Astrocyte of the spinal cord (primary cell): ENCODE data around the gene GNG3.
"Not testable (repeated sequence)": the region's sequence is repeated elsewhere in the genome, so short reads cannot be mapped to it uniquely, and the experiment has no call there.

ENCODE experiments used
- DNase-seq: peaks from one replicate; pipeline ENCODE4 v3.0.0; 2011; ENCODE audit warnings: low read depth, low spot score
- H3K4me3 ChIP-seq: 2 replicates; pipeline ENCODE4 v1.5.1; 2011; ENCODE audit warnings: low read depth, mild to moderate bottlenecking, low read length, moderate library complexity
- in situ Hi-C: cut with HindIII; loops from 2 replicates; pipeline ENCODE4 v1.10.0; 2017; ENCODE audit warnings: low sequenced_read_pairs
- TF ChIP-seq, protein P1 (sequence below): IDR thresholded peaks from 2 replicates; pipeline ENCODE4 v1.5.1; 2012; ENCODE audit warnings: low read depth, mild to moderate bottlenecking, low read length, inconsistent platforms

Gene GNG3

DNA sequence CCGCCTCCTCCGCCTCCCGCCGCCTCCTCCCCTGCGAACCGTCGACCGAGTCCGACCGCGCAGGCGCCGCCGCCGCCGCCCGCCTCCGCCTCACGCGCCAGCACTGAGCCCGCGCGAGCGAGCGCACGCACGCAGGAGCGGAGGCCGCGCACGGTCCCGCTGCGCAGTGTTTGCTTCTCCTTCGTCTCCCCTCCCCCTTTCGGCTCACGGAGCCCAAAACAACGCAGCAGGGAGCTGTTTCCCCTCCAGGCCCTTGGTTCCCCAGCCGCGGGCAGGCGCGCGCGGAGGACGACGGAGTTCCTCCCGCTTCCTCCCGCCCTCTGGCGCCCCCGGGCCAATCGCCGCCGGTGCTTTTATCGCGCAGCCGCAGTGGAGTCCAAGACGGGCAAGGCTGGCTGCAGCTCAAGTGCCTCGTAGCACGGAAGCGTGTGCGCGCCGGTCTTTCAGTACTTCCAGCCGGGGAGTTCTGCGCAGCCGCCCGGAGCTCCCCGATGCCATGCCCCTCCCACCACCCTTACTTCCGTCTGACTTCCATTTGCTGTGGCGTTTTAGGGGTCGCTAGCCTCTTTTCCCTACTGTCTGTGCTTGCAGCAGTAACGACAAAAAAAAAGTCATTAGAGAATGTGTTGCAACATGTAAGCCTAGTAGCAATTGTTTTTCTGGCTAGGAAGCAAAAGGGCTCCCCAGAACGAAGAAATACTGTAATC, 19.8 kb downstream of the GNG3 start, which contains the start of gene HNRNPUL2:
HNRNPUL2 (minus strand) TSS at position 293 of the 707 bp plus-strand sequence. CDS start 301 bp downstream, outside the sequence.
- TF ChIP-seq, protein P1, sequence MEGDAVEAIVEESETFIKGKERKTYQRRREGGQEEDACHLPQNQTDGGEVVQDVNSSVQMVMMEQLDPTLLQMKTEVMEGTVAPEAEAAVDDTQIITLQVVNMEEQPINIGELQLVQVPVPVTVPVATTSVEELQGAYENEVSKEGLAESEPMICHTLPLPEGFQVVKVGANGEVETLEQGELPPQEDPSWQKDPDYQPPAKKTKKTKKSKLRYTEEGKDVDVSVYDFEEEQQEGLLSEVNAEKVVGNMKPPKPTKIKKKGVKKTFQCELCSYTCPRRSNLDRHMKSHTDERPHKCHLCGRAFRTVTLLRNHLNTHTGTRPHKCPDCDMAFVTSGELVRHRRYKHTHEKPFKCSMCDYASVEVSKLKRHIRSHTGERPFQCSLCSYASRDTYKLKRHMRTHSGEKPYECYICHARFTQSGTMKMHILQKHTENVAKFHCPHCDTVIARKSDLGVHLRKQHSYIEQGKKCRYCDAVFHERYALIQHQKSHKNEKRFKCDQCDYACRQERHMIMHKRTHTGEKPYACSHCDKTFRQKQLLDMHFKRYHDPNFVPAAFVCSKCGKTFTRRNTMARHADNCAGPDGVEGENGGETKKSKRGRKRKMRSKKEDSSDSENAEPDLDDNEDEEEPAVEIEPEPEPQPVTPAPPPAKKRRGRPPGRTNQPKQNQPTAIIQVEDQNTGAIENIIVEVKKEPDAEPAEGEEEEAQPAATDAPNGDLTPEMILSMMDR = peak; percentile 6
- peak within 1 kb of the TSS; percentile 78 for H3K4me3 ChIP-seq
- in situ Hi-C loops = no loop called here
- DNase-seq = peak; percentile 99

DNA sequence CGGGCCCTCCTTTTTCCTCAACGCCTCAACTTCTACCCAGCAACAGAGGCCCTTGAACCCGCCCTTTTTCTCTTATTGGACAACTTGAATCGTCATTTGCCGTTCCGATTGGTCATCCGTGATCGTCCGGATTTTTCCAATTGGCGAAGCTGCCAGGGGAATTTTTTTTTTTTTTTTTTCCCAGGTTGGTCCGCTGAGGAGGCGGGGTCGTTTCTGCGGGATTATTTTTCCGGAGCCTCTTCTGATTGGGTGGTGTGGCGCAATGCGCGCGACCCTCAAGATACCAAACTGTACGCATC, 20.3 kb downstream of the GNG3 start:
- TF ChIP-seq, protein P1 = no peak
- in situ Hi-C loops = no loop called here
- peak overlapping the region; percentile 78 for H3K4me3 ChIP-seq
- peak; percentile 98 for DNase-seq

DNA sequence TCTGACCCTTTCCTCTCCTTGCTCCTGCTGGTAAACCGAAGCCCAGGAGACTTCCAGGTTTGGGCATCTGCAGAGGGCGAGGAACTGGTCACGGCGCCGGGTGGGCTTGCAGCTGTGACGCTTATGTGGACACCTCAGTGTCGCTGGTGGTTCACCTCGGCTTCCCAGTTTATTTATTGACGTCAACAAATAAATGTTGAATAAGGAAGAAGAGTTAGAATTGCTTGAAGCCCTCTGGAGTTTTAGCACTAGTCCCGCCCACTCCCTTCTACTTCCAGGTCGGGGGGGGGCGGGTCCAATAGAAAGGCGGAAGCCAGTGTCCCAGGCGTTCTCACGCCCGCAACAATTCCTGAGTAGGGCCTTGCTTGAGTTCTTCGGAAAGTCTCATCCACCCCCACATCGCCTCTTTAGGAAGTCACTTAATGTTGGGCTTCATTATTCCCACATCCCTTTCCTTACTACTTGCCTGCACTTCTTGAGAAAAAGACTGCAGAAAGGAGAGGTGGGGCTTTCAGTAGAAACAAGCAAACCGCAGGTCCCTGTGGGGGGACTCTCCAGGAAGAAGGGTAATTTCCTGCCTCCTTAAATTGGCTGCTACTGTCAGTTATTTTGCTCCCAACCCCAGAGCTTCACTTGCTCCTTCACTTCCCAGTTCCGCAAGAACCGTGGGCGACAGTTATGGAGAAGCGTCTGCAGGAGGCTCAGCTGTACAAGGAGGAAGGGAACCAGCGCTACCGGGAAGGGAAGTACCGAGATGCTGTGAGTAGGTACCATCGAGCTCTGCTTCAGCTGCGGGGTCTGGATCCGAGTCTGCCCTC, 20.9 kb downstream of the GNG3 start, which contains the start of gene TTC9C:
TTC9C (plus strand) TSS at position 316 of the 818 bp plus-strand sequence; CDS start at position 679, 363 bp downstream.
- in situ Hi-C loops = no loop called here
- peak within 1 kb of the TSS; percentile 78 for H3K4me3 ChIP-seq
- TF ChIP-seq, protein P1 = no peak

DNA sequence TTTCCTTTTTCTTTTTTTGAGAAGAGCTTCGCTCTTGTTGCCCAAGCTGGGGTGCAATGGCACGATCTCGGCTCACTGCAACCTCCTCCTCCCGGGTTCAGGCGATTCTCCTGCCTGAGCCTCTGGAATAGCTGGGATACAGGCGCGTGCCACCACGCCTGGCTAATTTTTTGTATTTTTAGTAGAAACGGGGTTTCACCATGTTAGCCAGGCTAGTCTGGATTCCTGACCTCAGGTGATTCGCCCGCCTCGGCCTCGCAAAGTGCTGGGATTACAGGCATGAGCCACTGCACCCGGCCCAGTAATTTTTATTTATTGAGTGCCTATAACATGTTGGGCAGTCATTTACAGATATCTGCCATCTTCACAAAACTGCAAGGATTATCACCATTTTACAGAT, 22.6 kb downstream of the GNG3 start:
- peak overlapping the region; percentile 78 for H3K4me3 ChIP-seq
- DNase-seq, in situ Hi-C loops: not testable (repeated sequence)

More for the DNA sequence above, 20.9 kb downstream of the GNG3 start, which contains the start of gene TTC9C:
- peak; percentile 90 for DNase-seq

DNA sequence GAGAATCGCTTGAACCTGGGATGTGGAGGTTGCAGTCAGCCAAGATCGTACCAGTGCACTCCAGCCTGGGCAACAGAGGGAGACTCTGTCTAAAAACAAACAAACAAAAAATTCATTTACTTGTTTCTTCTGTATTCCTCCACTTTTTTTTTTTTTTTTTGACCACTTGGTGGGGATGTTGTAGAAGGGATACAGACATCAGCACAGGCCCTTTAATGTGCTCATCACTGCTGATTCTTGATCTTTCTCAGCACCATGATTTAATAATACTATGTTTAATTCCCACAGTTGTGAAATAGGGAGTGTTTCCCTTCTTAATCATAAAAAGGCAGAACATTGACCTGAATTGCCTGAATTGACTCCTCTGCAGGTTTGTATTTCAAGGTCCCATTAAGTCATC, 25.4 kb downstream of the GNG3 start:
- H3K4me3 ChIP-seq = no peak overlapping the region
- TF ChIP-seq, protein P1 = no peak
- DNase-seq = peak; percentile 29
- in situ Hi-C loops = no loop called here

DNA sequence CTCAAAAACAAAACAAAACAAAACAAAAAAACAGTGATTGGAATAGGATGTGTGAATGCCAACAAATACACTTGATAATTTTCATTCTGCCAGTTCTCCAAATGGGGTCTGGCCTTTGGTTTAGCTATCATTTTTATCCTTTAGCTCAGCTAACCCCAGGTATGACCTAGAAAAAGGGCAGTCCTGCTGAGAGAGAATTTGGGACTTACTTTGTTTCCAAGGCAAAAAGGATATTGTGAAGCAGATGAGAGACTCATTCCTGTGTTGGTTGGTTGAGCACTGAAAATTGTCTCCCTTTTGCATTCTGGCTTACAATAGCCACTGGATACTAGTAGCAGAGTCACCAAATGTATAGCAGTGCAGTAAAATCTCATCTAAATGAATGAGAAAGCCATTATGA, 29.7 kb downstream of the GNG3 start:
- TF ChIP-seq, protein P1 = no peak
- DNase-seq = no peak
- H3K4me3 ChIP-seq = no peak overlapping the region
- in situ Hi-C loops = no loop called here
